ENCODE measurements around the gene TUFT1. TPM values are rescaled to one million over a fixed set of nuclear protein-coding genes. Genes with fewer than 3 reads are reported as not detected.

Gene TUFT1
- total and polyA plus RNA-seq, 2 of the 8 experiments (the other 6 are each of a cell fraction or from before 2014, with no cell fraction given), result 7.3 to 10.4 TPM

DNA sequence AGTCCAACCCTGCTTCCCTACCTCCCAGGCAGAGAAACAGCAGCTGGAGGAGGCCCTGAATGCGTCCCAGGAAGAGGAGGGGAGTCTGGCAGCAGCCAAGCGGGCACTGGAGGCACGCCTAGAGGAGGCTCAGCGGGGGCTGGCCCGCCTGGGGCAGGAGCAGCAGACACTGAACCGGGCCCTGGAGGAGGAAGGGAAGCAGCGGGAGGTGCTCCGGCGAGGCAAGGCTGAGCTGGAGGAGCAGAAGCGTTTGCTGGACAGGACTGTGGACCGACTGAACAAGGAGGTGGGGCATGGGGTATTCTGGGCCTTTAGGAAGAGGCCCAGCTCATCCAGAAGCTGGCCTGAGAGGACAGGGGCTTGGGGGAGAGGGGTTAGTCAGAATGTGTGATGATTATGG lies 9.6 kb upstream of the TUFT1 start:
- no peak overlapping the region for H3K4ac ChIP-seq (replicated peaks; ENCODE audit: insufficient read length, low read depth, low read length)
- H4K8ac ChIP-seq (ENCODE audit: extremely low read depth, insufficient read depth, low read length), result no peak overlapping the region
- H2AFZ ChIP-seq (ENCODE audit: low read length), result no peak overlapping the region
- no peaks in the 10 kb centered on the region for H4K20me1 ChIP-seq (replicated peaks in 1 of 2; ENCODE audit: control insufficient read depth in 1 of 2, insufficient read depth in 2 of 2, low read length in 2 of 2)
- no peak overlapping the region for H2BK20ac ChIP-seq (ENCODE audit: low read length)
- no peaks in the 10 kb centered on the region for H3K27me3 ChIP-seq (replicated peaks in 1 of 4; ENCODE audit: control insufficient read depth in 3 of 4, extremely low read depth in 1 of 4, insufficient read depth in 3 of 4, low read length in 3 of 4)
- H3K18ac ChIP-seq (ENCODE audit: extremely low read depth, low read length), result no peak overlapping the region
- no peaks in the 10 kb centered on the region for H3K4me1 ChIP-seq (replicated peaks in 1 of 4; ENCODE audit: control insufficient read depth in 3 of 4, insufficient read depth in 4 of 4, low read length in 3 of 4)
- peaks cover 16 to 45% (median 29%) of the 10 kb centered on the region in 4 experiments; a peak in 6 of 8 replicates for H3K36me3 ChIP-seq (ENCODE audit: control insufficient read depth in 2 of 4, insufficient read depth in 4 of 4, low read length in 3 of 4)
- FAIRE-seq (no peak), DNase-seq (ENCODE audit: low read depth in 1 of 2, low spot score in 2 of 2) (no peak)
- H2BK12ac ChIP-seq (ENCODE audit: low read depth, low read length), result no peak overlapping the region
- CTCF ChIA-PET (ENCODE audit: partially characterized antibody), result interaction anchor here (1.0 to 8.8 kb wide), 2 partner anchors 9 to 86 kb away, joined by 3 to 54 read pairs; no protein-coding TSS in a partner anchor
- no peak overlapping the region for H2AK5ac ChIP-seq (ENCODE audit: low read depth, low read length)
- H3K79me1 ChIP-seq (ENCODE audit: low read depth, low read length), result peaks cover 2% of the 10 kb centered on the region; the same call in 1 of the 2 replicates
- no peak overlapping the region for H3K4me2 ChIP-seq (ENCODE audit: insufficient read depth in 1 of 2, low read depth in 2 of 2, low read length in 2 of 2)
- no peak overlapping the region for H3K9ac ChIP-seq (replicated peaks in 1 of 4; ENCODE audit: extremely low read depth in 1 of 4, low read depth in 3 of 4, low read length in 3 of 4)
- no peak overlapping the region for H2BK120ac ChIP-seq (replicated peaks; ENCODE audit: low read depth, low read length)
- WGBS, 2 experiments (ENCODE audit: extremely low coverage in 1 of 2, insufficient coverage in 1 of 2, insufficient read length in 1 of 2, insufficient replicate concordance in 2 of 2, low coverage in 1 of 2, low lambda C conversion rate in 2 of 2, missing lambda C conversion rate in 1 of 2), result 85% methylated on average over 8 of the region's 11 CpGs; no CpG with 5 or more reads in 1 of the 2 experiments
- no peaks in the 10 kb centered on the region for H3K23me2 ChIP-seq (ENCODE audit: low read depth, low read length)
- H2BK5ac ChIP-seq (ENCODE audit: low read depth, low read length), result no peak overlapping the region
- no peak for TF ChIP-seq RXRA (IDR thresholded peaks at IDR 0.05; ENCODE audit: insufficient read depth, low read depth, low read length)
- TF ChIP-seq GABPA (IDR thresholded peaks at IDR 0.05; ENCODE audit: borderline replicate concordance, insufficient read depth, low read length), result no peak
- TF ChIP-seq SUZ12 (IDR thresholded peaks at IDR 0.05; ENCODE audit: low read length), result no peak
- TF ChIP-seq TAF1 (IDR thresholded peaks at IDR 0.05; ENCODE audit: low read depth, low read length), result no peak
- TF ChIP-seq CHD1 (IDR thresholded peaks at IDR 0.05; ENCODE audit: low read depth, low read length), result no peak
- no peak for TF ChIP-seq SP2 (IDR thresholded peaks at IDR 0.05; ENCODE audit: low read length)
- TF ChIP-seq SP1 (IDR thresholded peaks at IDR 0.05; ENCODE audit: low read depth, low read length), result no peak
- TF ChIP-seq CREB1 (IDR thresholded peaks at IDR 0.05), result no peak
- POLR2A ChIA-PET (ENCODE audit: partially characterized antibody), result interaction anchor here (0.7 to 18.0 kb wide), 3 partner anchors 10 to 86 kb away, joined by 3 to 283 read pairs (median 38); partner anchors contain the start of genes CGN and TUFT1
- H2BK15ac ChIP-seq (ENCODE audit: low read length), result no peak overlapping the region
- no peak overlapping the region for H3K14ac ChIP-seq (ENCODE audit: insufficient read length)
- no peak overlapping the region for H4K91ac ChIP-seq (replicated peaks; ENCODE audit: insufficient read length, low read length)
- H3K23ac ChIP-seq (ENCODE audit: insufficient read length), result no peak overlapping the region
- no peak overlapping the region for H4K5ac ChIP-seq (ENCODE audit: insufficient read length, low read depth, low read length)
- H3K27ac ChIP-seq (ENCODE audit: low read depth, low read length), result no peak overlapping the region
- no peak overlapping the region for H3K56ac ChIP-seq (replicated peaks; ENCODE audit: insufficient read length, low read depth, low read length)
- H3K79me2 ChIP-seq (ENCODE audit: control insufficient read depth in 1 of 2, insufficient read depth in 2 of 2, low read length in 2 of 2), result no peaks in the 10 kb centered on the region
- H3K4me3 ChIP-seq (ENCODE audit: extremely low read depth in 1 of 4, insufficient read depth in 2 of 4, low read depth in 3 of 4, low read length in 4 of 4), result no peak overlapping the region
- no peaks in the 10 kb centered on the region for H3K9me3 ChIP-seq (ENCODE audit: insufficient read depth in 2 of 2, low read depth in 1 of 2, low read length in 1 of 2)
